ENCODE data around the gene LYRM4.

DNA sequence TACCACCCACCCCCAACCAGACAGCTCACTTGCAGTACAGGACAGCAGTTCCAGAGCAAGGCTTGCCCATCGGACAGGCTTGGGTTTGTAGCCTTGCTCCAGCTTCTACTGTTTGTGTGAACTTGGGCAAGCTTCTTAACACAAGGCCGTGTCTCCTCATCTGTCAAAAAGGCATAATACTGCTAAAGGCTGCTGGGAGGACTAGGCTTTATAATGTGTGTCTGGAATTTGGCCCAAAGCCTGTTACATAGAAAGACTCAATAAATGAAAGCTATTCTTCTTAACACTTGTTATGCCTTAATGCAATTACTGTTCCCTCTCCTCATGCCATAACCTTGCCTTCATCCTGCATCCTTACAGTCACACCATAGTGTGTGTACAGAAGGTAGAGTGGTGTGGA lies 43.4 kb downstream of the LYRM4 start:
- TF ChIP-seq, protein P1, sequence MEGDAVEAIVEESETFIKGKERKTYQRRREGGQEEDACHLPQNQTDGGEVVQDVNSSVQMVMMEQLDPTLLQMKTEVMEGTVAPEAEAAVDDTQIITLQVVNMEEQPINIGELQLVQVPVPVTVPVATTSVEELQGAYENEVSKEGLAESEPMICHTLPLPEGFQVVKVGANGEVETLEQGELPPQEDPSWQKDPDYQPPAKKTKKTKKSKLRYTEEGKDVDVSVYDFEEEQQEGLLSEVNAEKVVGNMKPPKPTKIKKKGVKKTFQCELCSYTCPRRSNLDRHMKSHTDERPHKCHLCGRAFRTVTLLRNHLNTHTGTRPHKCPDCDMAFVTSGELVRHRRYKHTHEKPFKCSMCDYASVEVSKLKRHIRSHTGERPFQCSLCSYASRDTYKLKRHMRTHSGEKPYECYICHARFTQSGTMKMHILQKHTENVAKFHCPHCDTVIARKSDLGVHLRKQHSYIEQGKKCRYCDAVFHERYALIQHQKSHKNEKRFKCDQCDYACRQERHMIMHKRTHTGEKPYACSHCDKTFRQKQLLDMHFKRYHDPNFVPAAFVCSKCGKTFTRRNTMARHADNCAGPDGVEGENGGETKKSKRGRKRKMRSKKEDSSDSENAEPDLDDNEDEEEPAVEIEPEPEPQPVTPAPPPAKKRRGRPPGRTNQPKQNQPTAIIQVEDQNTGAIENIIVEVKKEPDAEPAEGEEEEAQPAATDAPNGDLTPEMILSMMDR (IDR thresholded peaks at IDR 0.05; ENCODE audit: low read depth, low read length): no peak
- no peak for TF ChIP-seq EZH2phosphoT487 (IDR thresholded peaks at IDR 0.05; ENCODE audit: low read depth)
